Retina (tissue), 1 donor: ENCODE measurements around the gene IKBKG.
"Not testable (repeated sequence)": the region's sequence is repeated elsewhere in the genome, so short reads cannot be mapped to it uniquely, and the experiment has no call there.

ENCODE experiments used
- DNase-seq: peaks from one replicate; pipeline ENCODE4 v3.0.0-alpha.2; 2016

Gene IKBKG, protein sequence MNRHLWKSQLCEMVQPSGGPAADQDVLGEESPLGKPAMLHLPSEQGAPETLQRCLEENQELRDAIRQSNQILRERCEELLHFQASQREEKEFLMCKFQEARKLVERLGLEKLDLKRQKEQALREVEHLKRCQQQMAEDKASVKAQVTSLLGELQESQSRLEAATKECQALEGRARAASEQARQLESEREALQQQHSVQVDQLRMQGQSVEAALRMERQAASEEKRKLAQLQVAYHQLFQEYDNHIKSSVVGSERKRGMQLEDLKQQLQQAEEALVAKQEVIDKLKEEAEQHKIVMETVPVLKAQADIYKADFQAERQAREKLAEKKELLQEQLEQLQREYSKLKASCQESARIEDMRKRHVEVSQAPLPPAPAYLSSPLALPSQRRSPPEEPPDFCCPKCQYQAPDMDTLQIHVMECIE

DNA sequence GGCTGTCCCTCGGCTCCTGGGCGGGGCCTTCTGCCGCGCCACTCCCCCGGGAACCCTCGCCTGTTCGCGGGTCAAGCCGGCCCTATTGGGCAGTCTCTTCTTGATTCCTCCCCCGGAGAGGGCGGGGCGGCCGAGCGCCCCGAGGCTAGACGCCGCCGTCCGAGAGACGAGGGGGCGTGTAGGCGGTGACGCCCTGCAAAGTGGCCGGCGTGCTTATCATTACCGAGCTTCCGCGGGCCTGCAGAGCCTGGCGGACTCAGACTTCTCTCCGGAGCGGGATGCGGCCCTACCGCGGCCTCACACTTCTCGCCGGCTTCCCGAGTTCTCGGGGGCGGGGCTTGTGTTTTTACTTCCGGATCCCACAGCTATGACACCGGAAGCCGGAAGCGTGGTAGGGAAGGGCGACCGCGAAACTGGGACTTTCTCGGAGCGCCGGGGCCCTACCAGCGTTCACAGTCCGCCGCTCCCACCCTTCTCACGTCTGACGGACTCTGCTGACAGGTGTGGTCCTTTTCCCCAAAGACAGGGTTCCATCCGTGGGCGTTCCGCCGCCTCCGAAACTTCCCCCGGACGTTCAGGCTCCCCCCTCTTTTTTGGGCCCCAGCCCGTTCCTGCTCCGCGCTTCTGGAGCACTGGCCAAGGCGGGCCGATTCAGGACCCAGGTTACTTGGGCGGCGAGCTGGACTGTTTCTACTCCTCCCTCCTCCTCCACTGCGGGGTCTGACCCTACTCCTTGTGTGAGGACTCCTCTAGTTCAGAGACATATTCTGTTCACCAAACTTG lies at the start of gene IKBKG:
Gene IKBKG, plus strand, starts transcription at position 376 of the 783 bp plus-strand sequence. CDS start 4,383 bp downstream, outside the sequence.
- peak; percentile 96 for DNase-seq

DNA sequence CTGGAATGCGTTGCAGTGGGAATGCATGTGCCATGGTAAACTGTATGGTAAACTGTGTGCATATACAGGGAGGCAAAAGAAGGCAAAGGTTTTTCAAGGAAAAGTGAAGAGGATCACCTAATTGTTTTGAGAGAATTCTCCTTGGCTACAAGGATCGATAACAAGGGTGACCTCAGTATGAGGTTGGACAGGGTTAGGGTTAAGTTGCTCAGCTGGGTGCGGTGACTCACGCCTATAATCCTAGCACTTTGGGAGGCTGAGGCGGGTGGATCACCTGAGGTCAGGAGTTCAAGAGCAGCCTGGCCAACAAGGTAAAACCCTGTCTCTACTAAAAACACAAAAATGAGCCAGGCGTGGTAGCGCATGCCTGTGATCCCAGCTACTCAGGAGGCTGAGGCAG lies 46.0 kb upstream of the IKBKG start:
- not testable (repeated sequence) for DNase-seq

GRCh38 chrX:154502098-154502497 lies 45.3 kb upstream of the IKBKG start:
- no peak for DNase-seq

DNA sequence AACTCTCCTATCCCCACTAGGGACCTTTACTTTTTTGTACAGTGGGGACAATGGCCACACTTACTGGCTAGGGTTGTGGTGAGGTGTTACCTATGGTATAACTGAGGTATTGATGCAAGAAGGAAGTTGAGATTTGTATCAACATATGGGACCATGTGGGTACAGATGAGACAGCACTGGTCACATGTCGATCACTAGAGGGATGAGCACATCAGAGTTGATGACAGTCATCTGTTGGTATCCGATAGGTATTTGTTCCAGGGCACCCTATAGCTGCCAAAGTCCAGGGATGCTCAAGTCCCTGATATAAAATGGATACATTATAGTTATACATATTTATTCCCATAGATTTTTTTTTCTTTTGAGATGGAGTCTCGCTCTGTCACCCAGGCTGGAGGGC lies 44.4 kb upstream of the IKBKG start:
- DNase-seq: no peak

DNA sequence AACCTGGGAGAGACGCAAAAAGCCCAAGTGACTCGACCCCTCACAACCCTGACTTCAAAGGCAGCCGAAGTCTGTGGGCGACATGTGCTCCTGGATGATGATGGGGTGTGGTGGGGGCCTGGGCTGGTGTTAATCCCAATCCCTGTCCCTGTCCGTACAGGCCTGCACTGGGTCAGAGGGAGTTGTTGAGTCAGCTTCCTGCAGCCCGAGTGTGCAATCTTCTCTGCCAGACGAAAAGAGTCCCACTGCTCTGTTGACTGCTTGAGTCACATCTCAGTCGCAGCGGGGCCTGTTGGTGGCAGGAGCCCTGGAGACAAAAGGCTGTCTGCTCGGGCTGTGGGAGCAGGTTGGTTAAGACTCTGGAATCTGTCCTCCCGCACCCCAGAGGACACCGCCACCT lies 41.7 kb upstream of the IKBKG start:
- DNase-seq: no peak

DNA sequence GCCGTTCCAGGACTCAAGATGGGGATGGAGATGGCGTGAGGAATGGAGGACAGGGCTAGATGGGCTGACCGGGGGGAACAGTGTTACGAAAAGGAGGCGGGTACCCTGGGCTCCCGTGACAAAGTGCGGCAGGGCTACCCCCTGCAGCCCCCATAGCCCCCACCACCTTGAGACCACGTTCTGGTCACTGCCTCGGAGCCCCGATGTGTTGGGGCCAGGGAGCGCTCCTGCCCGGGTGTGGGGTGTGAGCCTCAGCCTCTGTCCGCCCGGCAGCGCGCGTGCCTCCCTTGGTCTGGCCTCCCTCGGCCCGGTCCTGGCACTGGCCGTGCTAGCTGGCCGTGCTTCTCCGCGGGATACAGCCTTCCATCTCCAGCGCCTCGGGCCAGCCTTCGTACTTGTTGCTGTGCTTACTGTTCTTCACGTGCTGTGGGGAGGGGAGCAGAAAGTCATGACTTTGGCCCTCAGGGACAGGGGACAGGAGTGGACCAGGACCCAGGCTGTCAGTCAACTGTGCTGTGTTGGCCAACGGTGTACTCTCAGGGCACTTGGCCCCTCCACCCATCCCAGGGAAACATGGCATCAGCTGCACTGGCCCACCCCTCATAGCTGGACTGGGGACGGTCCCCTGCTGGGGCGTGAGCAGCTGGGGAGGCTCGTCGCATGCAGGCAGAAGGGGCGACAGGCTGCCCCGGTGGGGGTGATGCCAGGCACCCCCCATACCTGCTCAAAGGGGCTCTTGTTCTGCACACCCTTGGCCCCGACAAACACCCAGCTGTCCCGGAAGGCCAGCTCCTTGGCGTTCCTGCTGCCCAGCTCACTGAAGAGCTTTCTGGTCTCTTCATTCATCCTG lies 40.7 kb upstream of the IKBKG start:
- DNase-seq: no peak

DNA sequence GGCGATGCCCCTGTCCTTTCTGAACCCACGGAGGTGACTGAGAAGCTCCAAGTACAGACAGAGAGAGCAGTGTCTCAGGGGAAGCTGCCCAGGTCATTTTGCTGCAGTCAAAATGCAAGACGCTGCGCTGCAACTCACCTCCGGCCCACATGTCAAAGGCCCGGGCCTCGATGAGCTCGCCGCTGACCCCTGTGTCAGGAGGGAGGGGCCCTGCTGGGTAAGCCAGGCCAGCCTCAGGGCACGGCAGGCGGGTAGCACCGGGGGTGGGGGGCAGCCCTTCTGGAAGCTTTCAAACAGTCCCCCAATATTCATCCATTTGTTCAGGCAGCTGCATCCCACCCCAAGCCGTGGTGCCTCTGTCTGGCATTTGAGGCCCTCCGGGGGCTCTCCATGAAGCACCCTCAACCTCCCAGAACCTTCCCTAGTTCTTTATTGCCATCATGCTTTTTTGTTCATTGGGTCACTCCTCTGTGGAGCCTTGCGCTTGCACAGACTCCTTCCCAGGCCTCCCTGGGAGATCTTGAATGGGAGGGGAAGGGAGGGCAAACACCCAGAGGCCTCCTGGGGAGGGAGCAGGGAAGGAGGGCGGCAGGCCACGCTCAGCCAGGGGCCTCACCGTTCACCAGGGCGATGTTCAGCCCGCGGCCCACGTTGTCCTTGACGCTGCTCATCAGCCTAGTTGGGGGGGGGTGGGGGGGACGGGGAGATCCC lies 39.6 kb upstream of the IKBKG start:
- DNase-seq: no peak

GRCh38 chrX:154508384-154508745 lies 39.1 kb upstream of the IKBKG start:
- DNase-seq: no peak

DNA sequence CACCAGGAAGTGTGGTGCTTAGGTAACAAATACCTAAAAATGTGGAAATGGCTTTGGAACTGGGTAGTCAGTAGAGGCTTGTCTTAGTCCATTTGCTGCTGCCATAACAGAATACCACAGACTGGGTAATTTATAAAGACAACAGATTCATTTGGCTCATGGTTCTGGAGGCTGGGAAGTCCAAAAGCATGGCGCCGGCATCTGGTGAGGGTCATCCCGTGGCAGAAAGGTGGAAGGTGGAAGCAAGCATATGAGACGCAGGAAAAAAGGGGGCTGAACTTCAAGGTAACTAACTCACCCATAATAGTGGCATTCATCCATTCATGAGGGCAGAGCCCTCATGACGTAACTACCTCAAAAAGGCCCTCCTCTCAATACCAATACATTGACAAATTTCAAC lies 38.0 kb upstream of the IKBKG start:
- no peak for DNase-seq

GRCh38 chrX:154511761-154512160 lies 35.7 kb upstream of the IKBKG start:
- no peak for DNase-seq

DNA sequence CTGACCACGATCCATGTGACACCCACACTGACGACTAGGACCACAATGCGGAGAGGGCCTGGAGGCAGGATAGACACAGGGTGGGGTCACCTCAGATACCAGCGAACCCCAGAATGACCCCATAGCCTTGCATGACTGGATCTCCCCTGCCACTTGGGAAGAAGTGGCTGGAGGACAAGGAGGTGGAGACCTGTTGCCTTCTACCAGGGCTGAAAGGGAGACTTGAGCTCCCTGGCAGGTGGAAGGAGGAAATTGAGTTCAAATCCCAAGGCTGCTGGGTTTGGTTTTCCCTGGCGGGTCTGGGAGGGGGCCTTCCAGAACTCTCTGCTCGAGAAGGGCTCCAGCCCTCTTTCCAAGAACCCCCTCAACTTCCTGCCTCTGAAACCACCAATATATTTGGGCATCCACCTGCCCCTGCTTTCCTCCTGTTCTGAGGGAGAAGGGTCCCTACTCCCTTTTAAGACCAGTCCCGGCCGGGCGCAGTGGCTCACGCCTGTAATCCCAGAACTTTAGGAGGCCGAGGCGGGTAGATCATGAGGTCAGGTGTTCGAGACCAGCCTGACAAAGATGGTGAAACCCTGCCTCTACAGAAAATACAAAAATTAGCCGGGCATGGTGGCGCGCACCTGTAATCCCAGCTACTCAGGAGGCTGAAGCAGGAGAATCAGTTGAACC lies 34.4 kb upstream of the IKBKG start:
- no peak for DNase-seq

- no peak for DNase-seq
Observed at GRCh38 chrX:154513716-154514115, 33.7 kb upstream of the IKBKG start.

DNA sequence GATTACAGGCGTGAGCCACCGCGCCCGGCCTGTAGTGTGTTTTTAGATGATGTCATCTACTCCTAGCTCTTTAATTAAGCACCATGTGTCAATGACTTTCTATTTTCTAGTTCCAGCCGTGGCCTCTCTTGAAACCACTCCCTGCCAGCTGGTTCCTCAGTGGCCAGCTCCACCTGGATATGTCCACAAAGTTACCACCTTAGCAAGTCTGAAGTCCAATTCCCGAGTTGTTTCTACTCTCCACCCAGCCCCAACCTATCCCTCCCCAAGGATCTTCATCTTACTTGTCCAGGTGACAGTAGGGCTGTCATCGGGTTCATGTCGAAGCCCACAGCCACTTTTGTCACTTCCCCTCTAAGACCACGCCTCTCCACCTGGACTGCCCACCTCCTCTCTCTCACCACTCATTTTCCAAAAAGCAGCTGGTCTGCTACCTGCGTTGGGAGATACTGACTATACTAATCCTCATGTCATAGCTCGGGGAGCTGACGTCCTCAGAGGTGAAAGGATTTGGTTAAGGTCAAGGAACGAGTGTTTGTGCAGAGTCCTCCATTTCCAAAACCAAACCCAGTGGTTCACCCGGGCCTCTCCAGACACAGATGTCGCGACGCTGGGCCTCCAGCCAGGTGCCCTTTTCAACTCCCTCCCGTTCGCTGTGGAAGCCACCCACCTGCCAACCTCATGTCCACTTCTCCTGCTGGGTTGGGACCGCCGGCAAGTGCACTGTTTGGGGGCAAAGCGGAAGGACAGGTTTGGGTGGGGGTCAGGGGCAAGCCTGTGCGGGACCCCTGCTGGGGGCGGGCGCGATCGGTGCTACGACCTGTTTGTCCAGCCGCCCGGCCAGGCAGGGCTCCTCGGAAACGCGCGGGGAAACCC lies 32.1 kb upstream of the IKBKG start:
- no peak for DNase-seq

DNA sequence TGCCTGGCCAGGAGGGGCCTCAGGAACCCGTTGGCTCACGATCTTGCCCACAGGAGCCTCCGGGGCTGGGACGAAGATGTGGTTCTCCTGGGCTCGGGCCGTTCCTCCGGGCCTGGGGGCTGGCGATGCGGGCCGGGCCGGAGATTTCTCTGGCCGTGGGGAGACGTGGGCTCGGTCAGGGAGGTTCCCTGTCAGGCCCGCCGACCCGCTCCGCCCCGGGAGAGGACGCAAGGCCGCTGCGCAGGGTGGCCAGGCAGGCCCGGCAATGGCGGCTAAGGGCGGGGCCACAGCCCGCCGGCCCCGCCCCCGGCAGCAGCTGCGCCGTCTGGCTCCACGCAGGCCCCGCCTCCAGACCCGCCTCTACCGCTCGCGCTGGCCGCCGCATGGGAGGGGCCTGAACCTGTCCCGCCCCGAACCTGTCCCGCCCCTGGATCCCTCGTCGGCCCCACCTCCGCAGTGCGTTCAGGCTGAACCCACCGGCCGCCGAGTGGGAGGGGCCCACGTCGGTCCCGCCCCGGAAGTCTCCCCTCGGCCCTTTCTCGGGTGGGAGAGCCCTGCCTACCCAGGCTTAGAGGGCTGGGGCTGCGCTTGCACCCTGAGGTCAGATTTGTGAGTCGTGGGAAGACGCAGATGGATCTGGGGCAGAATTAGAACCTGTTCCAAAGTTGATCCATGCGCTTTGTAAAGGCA lies 31.3 kb upstream of the IKBKG start, which contains the start of gene FAM3A:
Gene FAM3A, minus strand, starts transcription at position 267 of the 690 bp plus-strand sequence. CDS start 460 bp downstream, outside the sequence.
- DNase-seq: peak; percentile 89

- no peak for DNase-seq
Observed at GRCh38 chrX:154516656-154517100, 30.7 kb upstream of the IKBKG start.

DNA sequence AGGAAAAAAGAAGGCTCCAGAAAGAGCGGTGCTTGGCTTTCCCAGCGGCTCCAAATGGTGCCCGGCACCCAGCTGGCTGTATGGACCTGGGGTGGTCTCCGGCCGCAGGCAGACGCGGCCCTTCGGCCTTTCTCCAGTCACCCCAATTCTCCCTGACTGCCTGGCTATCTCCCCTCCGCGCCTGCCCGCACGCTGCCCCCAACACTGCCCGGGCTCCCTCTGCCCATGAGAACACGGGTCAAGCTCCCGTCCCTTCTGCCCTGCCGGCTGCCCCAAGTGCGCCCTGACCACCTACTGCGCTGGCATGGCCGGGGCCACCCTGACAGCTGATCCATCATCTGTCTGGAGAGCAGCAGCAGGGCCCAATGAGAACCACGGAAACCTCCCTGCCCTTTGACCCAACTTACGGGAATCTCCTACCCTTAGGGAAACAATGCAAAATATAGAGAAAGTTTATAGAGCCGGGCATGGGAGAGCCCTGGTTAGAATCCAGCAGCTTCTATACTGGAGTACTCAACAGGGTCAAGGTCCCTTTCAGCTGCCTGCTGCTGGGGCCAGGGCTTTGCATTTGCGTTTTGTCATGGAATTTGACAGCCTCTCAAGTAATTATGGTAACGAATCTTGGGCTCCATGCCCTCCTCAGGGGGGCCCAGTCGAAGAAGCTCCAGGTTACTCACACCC lies 30.2 kb upstream of the IKBKG start:
- DNase-seq: peak; percentile 51

- no peak for DNase-seq
Observed at GRCh38 chrX:154519389-154519788, 28.0 kb upstream of the IKBKG start.

- no peak for DNase-seq
Observed at GRCh38 chrX:154525606-154526490, 21.6 kb upstream of the IKBKG start.
